KMS-11 (cell line): ENCODE measurements around the gene ATF7IP.
"Not testable (repeated sequence)": the region's sequence is repeated elsewhere in the genome, so short reads cannot be mapped to it uniquely, and the experiment has no call there.

Experiments
- H2AFZ ChIP-seq: fragments of 200-600 bp; sonication (generic); 2 replicates; pipeline ENCODE4 v1.6.1; 2016; ENCODE audit warnings: antibody characterized with exemption, mixed run types, low read depth
- H3K27ac ChIP-seq: fragments of 200-600 bp; sonication (generic); 2 replicates; pipeline ENCODE4 v1.6.1; 2016; ENCODE audit warnings: mild to moderate bottlenecking, mixed run types
- H3K27me3 ChIP-seq: fragments of 200-600 bp; sonication (generic); 2 replicates; pipeline ENCODE4 v1.6.1; 2017; ENCODE audit warnings: mild to moderate bottlenecking, low read depth, mixed run types, moderate library complexity; ENCODE audit not compliant: insufficient read depth
- H3K36me3 ChIP-seq: fragments of 200-600 bp; sonication (generic); 2 replicates; pipeline ENCODE4 v1.6.1; 2017; ENCODE audit warnings: mild to moderate bottlenecking, mixed run types; ENCODE audit not compliant: insufficient read depth
- H3K4me1 ChIP-seq: fragments of 200-600 bp; sonication (generic); 2 replicates; pipeline ENCODE4 v1.6.1; 2016; ENCODE audit warnings: mild to moderate bottlenecking, low read depth, mixed run types; ENCODE audit not compliant: poor library complexity, severe bottlenecking
- H3K4me2 ChIP-seq: fragments of 200-600 bp; sonication (generic); 2 replicates; pipeline ENCODE4 v1.7.0; 2016; ENCODE audit warnings: mild to moderate bottlenecking, mixed run types
- H3K4me3 ChIP-seq: fragments of 200-600 bp; sonication (generic); IDR thresholded peaks from 2 replicates; pipeline ENCODE4 v1.6.1; 2017; ENCODE audit warnings: low read depth, low read length, mixed read lengths; ENCODE audit not compliant: insufficient read depth
- H3K79me2 ChIP-seq: fragments of 200-600 bp; sonication (generic); 2 replicates; pipeline ENCODE4 v1.6.1; 2016; ENCODE audit warnings: low read depth, mixed run types; ENCODE audit not compliant: insufficient read depth
- H3K9ac ChIP-seq: fragments of 200-600 bp; sonication (generic); 2 replicates; pipeline ENCODE4 v1.6.1; 2016; ENCODE audit warnings: mild to moderate bottlenecking, mixed run types
- H4K20me1 ChIP-seq: fragments of 200-600 bp; sonication (generic); 2 replicates; pipeline ENCODE4 v1.6.1; 2016; ENCODE audit warnings: mild to moderate bottlenecking, mixed run types; ENCODE audit not compliant: insufficient read depth
- CTCF ChIP-seq: fragments of 200-600 bp; sonication (generic); conservative IDR thresholded peaks from 2 replicates; pipeline ENCODE4 v1.6.1; 2017; ENCODE audit warnings: low read depth, mild to moderate bottlenecking, antibody characterized with exemption, low read length, moderate library complexity, mixed read lengths

The ATF7IP gene

GRCh38 chr12:14399871-14400270, 34.4 kb downstream of the ATF7IP start:
- H3K4me3 ChIP-seq: no peak overlapping the region

GRCh38 chr12:14400599-14400998, 35.1 kb downstream of the ATF7IP start:
- Histone ChIP-seq H3K4me2 (no peak overlapping the region), H4K20me1 (no peaks in the 10 kb centered on the region), H3K4me3 (no peak overlapping the region), H3K27ac (no peak overlapping the region), H3K36me3 (no peaks in the 10 kb centered on the region), H3K27me3 (no peaks in the 10 kb centered on the region), H3K9ac (no peak overlapping the region), H3K4me1 (peaks cover 44% of the 10 kb centered on the region), H3K79me2 (peaks cover 96% of the 10 kb centered on the region), H2AFZ (no peak overlapping the region)
- no peak for TF ChIP-seq CTCF

More at GRCh38 chr12:14399871-14400270, 34.4 kb downstream of the ATF7IP start:
- Histone ChIP-seq H4K20me1 (no peaks in the 10 kb centered on the region), H3K27ac (no peak overlapping the region), H3K4me1 (peaks cover 46% of the 10 kb centered on the region), H3K9ac (no peak overlapping the region), H3K4me2 (no peak overlapping the region), H2AFZ (no peak overlapping the region), H3K27me3 (no peaks in the 10 kb centered on the region), H3K36me3 (peaks cover 4% of the 10 kb centered on the region; the same call in 1 of the 2 replicates), H3K79me2 (peaks cover 96% of the 10 kb centered on the region)
- no peak for TF ChIP-seq CTCF

- H3K27me3 ChIP-seq, H3K27ac ChIP-seq, H3K4me3 ChIP-seq, H4K20me1 ChIP-seq, H2AFZ ChIP-seq, H3K36me3 ChIP-seq, H3K4me2 ChIP-seq, H3K9ac ChIP-seq: not testable (repeated sequence)
- Histone ChIP-seq H3K4me1 (peaks cover 45% of the 10 kb centered on the region), H3K79me2 (peaks cover 97% of the 10 kb centered on the region)
Measured at GRCh38 chr12:14401267-14401666, 35.8 kb downstream of the ATF7IP start.

- peak overlapping the region; percentile 50; the same call in 1 of the 2 replicates for H3K4me2 ChIP-seq
- TF ChIP-seq CTCF: no peak
- 0 out of 2 replicates have a peak overlapping the region, but pooled peaks have one; percentile 18 for H3K9ac ChIP-seq
- peaks cover 97% of the 10 kb centered on the region for H3K79me2 ChIP-seq
- no peaks in the 10 kb centered on the region for H3K36me3 ChIP-seq
- H4K20me1 ChIP-seq: no peaks in the 10 kb centered on the region
- H3K4me1 ChIP-seq: peaks cover 51% of the 10 kb centered on the region
- no peaks in the 10 kb centered on the region for H3K27me3 ChIP-seq
- no peak overlapping the region for H2AFZ ChIP-seq
- no peak overlapping the region for H3K4me3 ChIP-seq
- H3K27ac ChIP-seq: peak overlapping the region; percentile 45; the same call in 1 of the 2 replicates
Measured at GRCh38 chr12:14402697-14403096, 37.2 kb downstream of the ATF7IP start.

GRCh38 chr12:14403293-14403692, 37.8 kb downstream of the ATF7IP start:
- peaks cover 57% of the 10 kb centered on the region for H3K4me1 ChIP-seq
- H3K9ac ChIP-seq: 0 out of 2 replicates have a peak overlapping the region, but pooled peaks have one; percentile 18
- no peaks in the 10 kb centered on the region for H3K36me3 ChIP-seq
- H4K20me1 ChIP-seq: no peaks in the 10 kb centered on the region
- H2AFZ ChIP-seq: no peak overlapping the region
- no peaks in the 10 kb centered on the region for H3K27me3 ChIP-seq
- peak overlapping the region; percentile 45 for H3K27ac ChIP-seq
- H3K4me3 ChIP-seq: no peak overlapping the region
- H3K4me2 ChIP-seq: peak overlapping the region; percentile 50; the same call in 1 of the 2 replicates
- peaks cover 98% of the 10 kb centered on the region for H3K79me2 ChIP-seq
- no peak for TF ChIP-seq CTCF
